BLaER1 treated with 17β-estradiol and CSF1 and Interleukin-3, amounts not matched to agents 10 nM and 100 nM (cell line): ENCODE results near the gene PPP2R1A.

Source experiments
- H3K27ac ChIP-seq, 11 experiments: shearing (Covaris generic); formaldehyde crosslinking; 2 replicates each; pipeline ENCODE4 v1.8.1; 2022
- H3K27me3 ChIP-seq, 11 experiments: shearing (Covaris generic); formaldehyde crosslinking; 2 replicates each; pipeline ENCODE4 v1.8.1; 2022
- H3K36me3 ChIP-seq, 11 experiments: shearing (Covaris generic); formaldehyde crosslinking; 2 replicates each; pipeline ENCODE4 v1.8.1; 2022
- H3K4me1 ChIP-seq, 10 experiments: shearing (Covaris generic); formaldehyde crosslinking; 2 replicates each; pipeline ENCODE4 v1.8.1; 2022
- H3K4me2 ChIP-seq, 11 experiments: shearing (Covaris generic); formaldehyde crosslinking; 2 replicates each; pipeline ENCODE4 v1.8.1; 2022
- H3K4me3 ChIP-seq, 10 experiments: shearing (Covaris generic); formaldehyde crosslinking; 2 replicates each; pipeline ENCODE4 v1.8.1; 2022
- H3K9ac ChIP-seq, 11 experiments: shearing (Covaris generic); formaldehyde crosslinking; 2 replicates each; pipeline ENCODE4 v1.8.1; 2022
- H3K9me3 ChIP-seq, 11 experiments: shearing (Covaris generic); formaldehyde crosslinking; replicated peaks in 1 of 11; 2 replicates each; pipeline ENCODE4 v1.8.1; 2022
- H4K20me1 ChIP-seq, 11 experiments: shearing (Covaris generic); formaldehyde crosslinking; 2 replicates each; pipeline ENCODE4 v1.8.1; 2022
- Cebpa-rat ChIP-seq, 11 experiments: shearing (Covaris generic); IDR thresholded peaks; 2 replicates each; pipeline ENCODE4 v1.8.1; 2022

Gene PPP2R1A

DNA sequence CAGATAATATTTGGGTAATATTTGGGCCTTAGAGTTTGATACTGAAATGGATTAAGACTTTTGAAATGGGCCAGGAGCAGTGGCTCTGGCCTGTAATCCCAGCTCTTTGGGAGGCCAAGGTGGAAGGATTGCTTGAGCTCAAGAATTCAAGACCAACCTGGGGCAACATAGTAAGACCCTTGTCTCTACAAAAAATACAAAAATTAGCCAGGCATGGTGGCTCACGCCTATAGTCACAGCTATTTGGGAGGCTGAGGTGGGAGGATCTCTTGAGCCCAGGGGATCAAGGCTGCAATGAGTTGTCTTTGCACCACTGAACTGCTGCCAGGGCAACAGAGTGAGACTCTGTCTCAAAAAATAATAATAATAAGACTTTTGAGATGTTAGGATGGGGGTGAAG, 17.5 kb upstream of the PPP2R1A start:
- Histone ChIP-seq H3K9me3 (peaks cover 9 to 43% (median 20%) of the 10 kb centered on the region in 11 experiments; a peak in 21 of 22 replicates), H3K4me3 (peak overlapping the region in 8 of 10 experiments; percentile 79 to 97 (median 86); a peak in 16 of 20 replicates), H3K27me3 (no peaks in the 10 kb centered on the region), H3K4me1 (peaks cover 18 to 25% (median 21%) of the 10 kb centered on the region in 10 experiments), H3K9ac (peak overlapping the region in 9 of 11 experiments; percentile 81 to 90 (median 87); a peak in 16 of 22 replicates), H4K20me1 (no peaks in the 10 kb centered on the region), H3K27ac (peak overlapping the region in 8 of 11 experiments; percentile 71 to 85 (median 78); a peak in 15 of 22 replicates), H3K36me3 (peaks cover 15 to 24% (median 23%) of the 10 kb centered on the region in 11 experiments), H3K4me2 (peak overlapping the region; percentile 73 to 99 (median 95))
- no peak for TF ChIP-seq Cebpa-rat (IDR thresholded peaks at IDR 0.05)

DNA sequence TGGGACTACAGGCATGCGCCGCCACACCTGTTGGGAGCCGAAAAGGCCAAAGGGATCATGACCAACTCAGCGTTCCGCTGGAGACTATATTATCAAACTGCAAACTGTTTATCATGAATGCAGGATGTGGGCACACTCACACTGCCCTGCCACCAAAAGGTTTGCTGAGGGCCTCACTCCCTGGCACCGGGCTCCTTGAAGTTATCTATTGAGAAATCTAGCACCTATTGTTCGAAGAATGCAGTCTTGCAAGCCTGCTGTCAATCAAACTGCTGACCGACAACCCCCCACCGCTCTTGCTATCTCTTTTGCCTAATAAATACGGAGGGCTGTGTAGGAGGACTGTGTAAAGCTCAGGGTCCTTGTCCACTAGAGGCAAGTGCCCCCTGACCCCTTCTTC, 13.3 kb upstream of the PPP2R1A start:
- no peak for TF ChIP-seq Cebpa-rat (IDR thresholded peaks at IDR 0.05)
- H4K20me1 ChIP-seq, result no peaks in the 10 kb centered on the region
- H3K27me3 ChIP-seq, result no peaks in the 10 kb centered on the region
- H3K4me1 ChIP-seq, result peaks cover 8 to 13% (median 11%) of the 10 kb centered on the region in 10 experiments; a peak in 17 of 20 replicates
- peaks cover 0 to 28% (median 6%) of the 10 kb centered on the region in 11 experiments; a peak in 7 of 22 replicates for H3K9me3 ChIP-seq
- H3K4me2 ChIP-seq, result no peak overlapping the region
- H3K9ac ChIP-seq, result no peak overlapping the region
- H3K36me3 ChIP-seq, result no peaks in the 10 kb centered on the region
- H3K27ac ChIP-seq, result no peak overlapping the region
- no peak overlapping the region for H3K4me3 ChIP-seq

DNA sequence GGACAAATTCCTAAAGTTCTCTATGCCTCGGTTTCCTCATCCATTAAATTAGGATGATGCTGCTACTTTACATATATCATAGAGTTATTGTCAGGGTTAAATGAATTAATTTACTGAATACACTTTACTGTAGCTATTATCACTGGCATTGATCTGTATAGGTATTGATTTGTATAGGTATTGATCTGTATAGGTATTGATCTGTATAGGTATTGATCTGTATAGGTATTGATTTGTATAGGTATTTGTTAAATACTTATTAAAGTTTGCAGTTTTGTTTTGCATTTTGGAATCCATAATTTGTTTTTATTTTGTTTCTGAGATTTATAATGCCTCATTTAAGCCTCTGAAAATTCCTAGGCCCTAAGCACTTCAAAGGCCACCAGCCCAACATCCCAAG, 2.4 kb upstream of the PPP2R1A start:
- peak overlapping the region in 3 of 11 experiments; percentile 83 to 85 (median 84); a peak in 4 of 22 replicates for H3K9ac ChIP-seq
- H4K20me1 ChIP-seq, result peaks cover 11 to 20% (median 17%) of the 10 kb centered on the region in 11 experiments; a peak in 19 of 22 replicates
- no peaks in the 10 kb centered on the region for H3K27me3 ChIP-seq
- H3K4me3 ChIP-seq, result no peak overlapping the region
- H3K9me3 ChIP-seq, result peaks cover 0 to 4% (median 0%) of the 10 kb centered on the region in 11 experiments; a peak in 3 of 22 replicates
- no peak for TF ChIP-seq Cebpa-rat (IDR thresholded peaks at IDR 0.05)
- peak overlapping the region in 8 of 11 experiments; percentile 78 to 98 (median 93); a peak in 13 of 22 replicates for H3K4me2 ChIP-seq
- H3K4me1 ChIP-seq, result peaks cover 28 to 36% (median 33%) of the 10 kb centered on the region in 10 experiments
- H3K36me3 ChIP-seq, result peaks cover 3 to 15% (median 7%) of the 10 kb centered on the region in 11 experiments; a peak in 21 of 22 replicates
- H3K27ac ChIP-seq, result peak overlapping the region in 5 of 11 experiments; percentile 86 to 98 (median 88); a peak in 6 of 22 replicates

DNA sequence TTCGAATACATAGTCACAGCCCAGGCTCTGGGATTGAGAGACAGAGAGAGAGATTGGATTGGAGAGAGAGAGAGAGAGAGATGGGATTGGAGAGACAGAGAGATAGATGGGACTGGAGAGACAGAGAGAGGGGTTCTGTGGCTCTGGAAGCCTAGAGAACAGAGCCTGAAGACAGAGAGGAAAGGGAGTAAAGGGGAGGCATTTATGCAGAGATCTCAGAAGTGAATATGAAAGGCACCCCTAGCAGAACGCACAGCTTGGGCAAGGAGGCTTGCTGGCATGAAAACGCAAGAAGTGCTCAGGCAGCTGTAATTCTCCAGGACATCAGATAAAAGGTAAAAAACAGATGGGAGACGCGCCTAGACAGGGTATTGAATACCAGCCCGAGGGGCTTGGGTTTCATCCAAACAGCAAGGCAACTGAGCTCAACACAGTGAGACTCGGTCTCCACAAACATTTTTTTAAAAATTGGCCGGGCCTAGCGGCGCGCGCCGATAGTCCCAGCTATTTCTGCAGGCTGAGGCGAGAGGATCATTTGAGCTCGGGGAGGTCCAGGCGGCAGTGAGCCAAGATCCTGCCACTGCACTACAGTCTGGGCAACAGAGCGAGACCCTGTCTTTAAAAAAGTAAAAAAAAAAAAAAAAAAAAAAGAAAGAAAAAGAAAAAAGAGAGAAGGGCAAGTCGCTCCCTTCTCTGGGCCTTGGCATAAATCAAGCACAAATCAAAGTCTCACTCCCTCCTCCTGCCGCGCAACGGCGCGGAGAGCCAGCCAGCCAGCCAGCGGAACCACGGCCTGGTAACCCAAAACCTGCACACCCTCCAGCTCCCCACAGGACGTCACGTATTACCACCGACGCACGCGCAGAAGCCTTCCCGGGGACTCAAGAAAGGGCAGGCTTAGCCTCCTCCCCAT, 774 bp upstream of the PPP2R1A start:
- no peak for TF ChIP-seq Cebpa-rat (IDR thresholded peaks at IDR 0.05)
- Histone ChIP-seq H4K20me1 (peaks cover 28 to 37% (median 33%) of the 10 kb centered on the region in 11 experiments; a peak in 20 of 22 replicates), H3K9ac (peak overlapping the region; percentile 73 to 98 (median 84)), H3K36me3 (peaks cover 20 to 32% (median 24%) of the 10 kb centered on the region in 11 experiments), H3K27ac (peak overlapping the region; percentile 67 to 98 (median 86)), H3K4me1 (peaks cover 37 to 47% (median 41%) of the 10 kb centered on the region in 10 experiments), H3K4me3 (peak overlapping the region; percentile 54 to 71 (median 58)), H3K27me3 (no peaks in the 10 kb centered on the region), H3K9me3 (peaks cover 0 to 14% (median 0%) of the 10 kb centered on the region in 11 experiments; a peak in 3 of 22 replicates), H3K4me2 (peak overlapping the region; percentile 78 to 99 (median 94))

DNA sequence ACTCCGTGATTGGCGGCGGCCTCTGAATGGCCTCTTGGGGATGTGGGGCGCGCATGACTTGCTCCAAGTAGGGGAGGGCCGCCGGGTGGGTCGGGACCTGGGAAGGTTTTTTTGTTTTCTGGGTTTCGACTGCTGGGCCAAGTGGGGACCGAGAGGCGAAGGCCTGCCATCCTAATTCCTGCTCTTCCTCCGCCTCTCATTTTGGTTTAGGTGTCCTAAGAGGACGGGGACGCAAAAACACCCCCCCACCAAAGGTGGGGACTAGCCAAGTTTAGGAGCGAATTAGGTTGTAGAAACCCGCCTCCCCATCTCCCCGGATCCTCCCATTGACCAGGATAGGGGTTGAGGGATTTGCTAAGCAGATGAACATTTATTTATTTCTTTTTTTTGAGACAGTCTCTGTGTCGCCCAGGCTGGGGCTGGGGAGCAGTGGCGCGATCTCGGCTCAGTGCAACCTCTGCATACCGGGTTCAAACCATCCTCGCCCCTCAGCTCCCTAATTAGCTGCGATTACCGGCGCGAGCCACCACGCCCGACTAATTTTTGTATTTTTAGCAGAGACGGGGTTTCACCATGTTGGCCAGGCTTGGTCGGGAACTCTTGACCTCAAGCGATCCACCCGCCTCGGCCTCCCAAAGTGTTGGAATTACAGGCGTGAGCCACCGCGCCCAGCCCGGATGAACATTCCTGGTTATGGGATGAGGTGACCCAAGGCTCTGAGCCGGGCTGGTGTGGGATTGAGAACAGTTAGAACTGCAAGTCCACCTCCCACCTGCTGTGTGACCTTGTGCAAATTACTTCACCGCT, 838 bp downstream of the PPP2R1A start:
- peaks cover 36 to 48% (median 40%) of the 10 kb centered on the region in 11 experiments for H3K36me3 ChIP-seq
- peak overlapping the region; percentile 96 to 100 (median 98) for H3K9ac ChIP-seq
- peak overlapping the region; percentile 96 to 100 (median 98) for H3K27ac ChIP-seq
- peaks cover 0 to 14% (median 0%) of the 10 kb centered on the region in 11 experiments; a peak in 3 of 22 replicates for H3K9me3 ChIP-seq
- H3K27me3 ChIP-seq, result no peaks in the 10 kb centered on the region
- no peak for TF ChIP-seq Cebpa-rat (IDR thresholded peaks at IDR 0.05)
- H3K4me3 ChIP-seq, result peak overlapping the region; percentile 80 to 96 (median 90)
- peaks cover 37 to 51% (median 41%) of the 10 kb centered on the region in 10 experiments for H3K4me1 ChIP-seq
- peaks cover 44 to 53% (median 50%) of the 10 kb centered on the region in 11 experiments; a peak in 21 of 22 replicates for H4K20me1 ChIP-seq
- peak overlapping the region; percentile 94 to 100 (median 98) for H3K4me2 ChIP-seq

DNA sequence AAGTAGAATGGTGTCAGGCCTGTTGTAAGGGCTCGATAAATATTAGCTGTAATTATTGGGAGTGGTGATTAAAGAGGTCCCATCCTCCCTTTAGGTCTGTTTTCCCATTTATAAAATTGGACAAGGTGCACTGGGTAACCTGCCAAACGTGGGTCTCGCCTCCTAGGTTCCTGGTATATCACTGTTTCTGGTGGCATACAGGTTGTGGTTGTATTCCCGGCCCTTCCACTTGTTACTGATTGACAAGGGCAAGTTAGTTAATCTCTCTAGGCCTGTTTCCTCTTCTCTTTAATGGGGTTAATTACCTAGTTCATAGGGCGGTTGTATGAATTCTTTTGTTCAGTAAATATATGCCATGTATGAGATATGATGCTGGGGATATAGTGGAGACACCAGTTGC, 1.5 kb downstream of the PPP2R1A start:
- Histone ChIP-seq H3K36me3 (peaks cover 43 to 55% (median 47%) of the 10 kb centered on the region in 11 experiments), H3K27ac (peak overlapping the region; percentile 96 to 100 (median 98)), H3K9ac (peak overlapping the region; percentile 96 to 100 (median 98)), H3K4me3 (peak overlapping the region; percentile 80 to 96 (median 90)), H3K4me2 (peak overlapping the region; percentile 94 to 100 (median 98)), H3K27me3 (no peaks in the 10 kb centered on the region), H3K9me3 (peaks cover 0 to 14% (median 0%) of the 10 kb centered on the region in 11 experiments; a peak in 3 of 22 replicates), H4K20me1 (peaks cover 51 to 60% (median 56%) of the 10 kb centered on the region in 11 experiments; a peak in 21 of 22 replicates), H3K4me1 (peaks cover 37 to 51% (median 41%) of the 10 kb centered on the region in 10 experiments)
- TF ChIP-seq Cebpa-rat (IDR thresholded peaks at IDR 0.05), result no peak

DNA sequence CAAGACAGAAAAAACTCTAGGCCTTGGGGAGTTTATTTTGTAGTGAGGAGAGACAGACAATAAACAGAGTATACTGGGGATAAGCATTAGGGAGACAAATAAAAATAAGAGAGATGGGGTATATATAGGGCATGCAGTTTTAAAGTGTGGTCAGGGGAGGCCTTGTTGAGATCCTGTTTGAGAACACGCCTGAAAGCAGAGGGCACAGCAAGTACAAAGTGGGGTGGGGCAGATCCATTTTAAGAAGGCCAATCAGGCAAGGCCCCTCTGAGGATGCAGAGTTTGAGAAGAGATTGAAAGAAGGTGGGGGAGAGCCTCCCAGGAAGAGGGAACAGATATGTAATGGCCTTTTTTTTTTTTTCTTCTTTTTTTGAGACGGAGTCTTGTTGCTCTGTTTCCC, 2.1 kb downstream of the PPP2R1A start:
- peaks cover 37 to 51% (median 41%) of the 10 kb centered on the region in 10 experiments for H3K4me1 ChIP-seq
- peak overlapping the region in 9 of 11 experiments; percentile 97 to 100 (median 98); a peak in 11 of 22 replicates for H3K27ac ChIP-seq
- peaks cover 56 to 66% (median 62%) of the 10 kb centered on the region in 11 experiments; a peak in 21 of 22 replicates for H4K20me1 ChIP-seq
- peaks cover 0 to 14% (median 0%) of the 10 kb centered on the region in 11 experiments; a peak in 3 of 22 replicates for H3K9me3 ChIP-seq
- H3K4me2 ChIP-seq, result peak overlapping the region; percentile 94 to 100 (median 98)
- H3K4me3 ChIP-seq, result peak overlapping the region; percentile 80 to 96 (median 90); a peak in 18 of 20 replicates
- H3K9ac ChIP-seq, result peak overlapping the region; percentile 96 to 100 (median 98); a peak in 21 of 22 replicates
- no peak for TF ChIP-seq Cebpa-rat (IDR thresholded peaks at IDR 0.05)
- H3K27me3 ChIP-seq, result no peaks in the 10 kb centered on the region
- H3K36me3 ChIP-seq, result peaks cover 48 to 61% (median 53%) of the 10 kb centered on the region in 11 experiments
